ENCODE results near the gene PDE6B.

- no peak for TF ChIP-seq EZH2 (IDR thresholded peaks at IDR 0.05)
- TF ChIP-seq POLR2AphosphoS5 (IDR thresholded peaks at IDR 0.05; ENCODE audit: borderline replicate concordance, low read depth, low read length): no peak
Observed at GRCh38 chr4:626201-627091, 1.1 kb downstream of the PDE6B start.
